H1 (cell line): ENCODE results near the gene ACTA2. TPM values are rescaled to one million over a fixed set of nuclear protein-coding genes. Genes with fewer than 3 reads are reported as not detected.

Experiments used
- GABPA ChIP-seq: IDR thresholded peaks from 2 replicates; pipeline ENCODE4 v1.6.1; 2011; ENCODE audit warnings: mild to moderate bottlenecking, low read length, moderate library complexity, borderline replicate concordance; ENCODE audit not compliant: insufficient read depth
- SIX5 ChIP-seq: IDR thresholded peaks from 2 replicates; pipeline ENCODE4 v1.6.1; 2011; ENCODE audit warnings: mild to moderate bottlenecking, low read depth, low read length
- ZNF274 ChIP-seq: IDR thresholded peaks from 2 replicates; pipeline ENCODE4 v1.7.0; 2012; ENCODE audit warnings: low read length, borderline replicate concordance; ENCODE audit errors: extremely low read depth
- polyA plus RNA-seq, 7 experiments: library from polyadenylated mRNA; depleted of rRNA in 3 of 7; stranded (reverse) in 5 of 7; unstranded in 2 of 7; fragments of >200 nt in 5 of 7; fragments of 200-250 nt in 2 of 7; gene quantifications; 1 replicate in 5 of 7; 2 replicates in 1 of 7; 4 replicates in 1 of 7; pipeline versions ENCODE4 v1.2.1 to v1.2.3, GENCODE V29; 2011 to 2013; ENCODE audit warnings: missing spikeins in 2 of 7, mixed read lengths in 2 of 7
- total RNA-seq: library from RNA; stranded (reverse); fragmentation: NEBNext Ultra II Directional; extraction: Animal tissue kit (Norgen Biotek cat#: 25700); gene quantifications from 2 replicates; pipeline ENCODE4 v1.2.1, GENCODE V29; 2021

ACTA2 gene
- total and polyA plus RNA-seq, 2 of the 8 experiments (the other 6 are each of a cell fraction or from before 2014, with no cell fraction given): 3.5 to 8.9 TPM

GRCh38 chr10:88946965-88947590 lies 5.5 kb downstream of the ACTA2 start (continued):
- no peak for TF ChIP-seq SIX5
- no peak for TF ChIP-seq GABPA
- TF ChIP-seq ZNF274: no peak
